Chondrocyte (in vitro differentiated cells): ENCODE measurements around the gene NR3C2. TPM values are rescaled to one million over a fixed set of nuclear protein-coding genes. Genes with fewer than 3 reads are reported as not detected.

ENCODE experiments used
- DNase-seq: peaks from one replicate; pipeline ENCODE4 v3.0.0; 2021; ENCODE audit warnings: mixed read lengths, low spot score
- H3K27ac Mint-ChIP-seq: one replicate; pipeline ENCODE4 v1.8.0; 2021; ENCODE audit warnings: mild to moderate bottlenecking, moderate library complexity, mixed read lengths; ENCODE audit not compliant: unreplicated experiment
- H3K27me3 Mint-ChIP-seq: 2 replicates; pipeline ENCODE4 v1.8.0; 2021; ENCODE audit warnings: low read depth, mixed read lengths
- H3K36me3 Mint-ChIP-seq: 2 replicates; pipeline ENCODE4 v1.8.0; 2021; ENCODE audit warnings: low read depth, mixed read lengths
- H3K4me1 Mint-ChIP-seq: 2 replicates; pipeline ENCODE4 v1.8.0; 2021; ENCODE audit warnings: low read depth, mild to moderate bottlenecking, mixed read lengths
- H3K4me3 Mint-ChIP-seq: one replicate; pipeline ENCODE4 v1.8.0; 2021; ENCODE audit warnings: mild to moderate bottlenecking, moderate library complexity, mixed read lengths; ENCODE audit not compliant: unreplicated experiment
- H3K9me3 Mint-ChIP-seq: 2 replicates; pipeline ENCODE4 v1.8.0; 2021; ENCODE audit warnings: low read depth, mixed read lengths
- total RNA-seq: library from RNA; stranded (reverse); gene quantifications from 3 replicates; pipeline ENCODE4 v1.2.1, GENCODE V29; 2021
- TF ChIP-seq, protein P1 (sequence below): fragments of 200-600 bp; sonication (generic); IDR thresholded peaks from 2 replicates; pipeline ENCODE4 v1.5.0; 2021; ENCODE audit warnings: antibody characterized with exemption, mild to moderate bottlenecking, moderate library complexity

NR3C2 gene
- total RNA-seq, 1 donor from 2014 or later = 0.20 TPM

DNA sequence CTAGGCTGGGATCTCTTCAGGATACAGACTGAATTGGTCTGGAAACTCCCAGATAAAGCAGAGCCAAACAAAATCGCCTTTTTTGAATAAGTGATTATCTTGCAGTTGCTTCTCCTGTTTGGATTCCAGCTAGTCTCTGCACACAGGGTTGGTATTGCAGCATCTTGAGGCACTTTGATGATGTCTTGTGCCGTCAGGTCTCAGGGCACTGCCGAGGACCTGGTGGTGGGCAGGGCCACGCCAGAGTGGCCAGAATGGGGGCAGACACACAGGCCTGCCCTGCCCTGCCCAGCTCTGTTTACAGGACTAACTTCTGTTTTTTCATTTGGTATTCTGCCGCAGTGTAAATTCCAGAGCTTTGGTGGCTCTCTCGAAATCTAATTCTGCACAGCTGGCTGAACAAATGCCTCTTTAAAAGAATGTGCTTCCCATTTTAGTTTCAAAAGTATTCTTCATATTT is 276.1 kb downstream of the NR3C2 start:
- TF ChIP-seq, protein P1, sequence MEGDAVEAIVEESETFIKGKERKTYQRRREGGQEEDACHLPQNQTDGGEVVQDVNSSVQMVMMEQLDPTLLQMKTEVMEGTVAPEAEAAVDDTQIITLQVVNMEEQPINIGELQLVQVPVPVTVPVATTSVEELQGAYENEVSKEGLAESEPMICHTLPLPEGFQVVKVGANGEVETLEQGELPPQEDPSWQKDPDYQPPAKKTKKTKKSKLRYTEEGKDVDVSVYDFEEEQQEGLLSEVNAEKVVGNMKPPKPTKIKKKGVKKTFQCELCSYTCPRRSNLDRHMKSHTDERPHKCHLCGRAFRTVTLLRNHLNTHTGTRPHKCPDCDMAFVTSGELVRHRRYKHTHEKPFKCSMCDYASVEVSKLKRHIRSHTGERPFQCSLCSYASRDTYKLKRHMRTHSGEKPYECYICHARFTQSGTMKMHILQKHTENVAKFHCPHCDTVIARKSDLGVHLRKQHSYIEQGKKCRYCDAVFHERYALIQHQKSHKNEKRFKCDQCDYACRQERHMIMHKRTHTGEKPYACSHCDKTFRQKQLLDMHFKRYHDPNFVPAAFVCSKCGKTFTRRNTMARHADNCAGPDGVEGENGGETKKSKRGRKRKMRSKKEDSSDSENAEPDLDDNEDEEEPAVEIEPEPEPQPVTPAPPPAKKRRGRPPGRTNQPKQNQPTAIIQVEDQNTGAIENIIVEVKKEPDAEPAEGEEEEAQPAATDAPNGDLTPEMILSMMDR = no peak
- Mint-ChIP-seq H3K27ac (no peak overlapping the region), H3K4me3 (no peak overlapping the region), H3K9me3 (no peaks in the 10 kb centered on the region), H3K4me1 (peaks cover 19% of the 10 kb centered on the region), H3K27me3 (no peaks in the 10 kb centered on the region), H3K36me3 (no peaks in the 10 kb centered on the region)
- DNase-seq = no peak

DNA sequence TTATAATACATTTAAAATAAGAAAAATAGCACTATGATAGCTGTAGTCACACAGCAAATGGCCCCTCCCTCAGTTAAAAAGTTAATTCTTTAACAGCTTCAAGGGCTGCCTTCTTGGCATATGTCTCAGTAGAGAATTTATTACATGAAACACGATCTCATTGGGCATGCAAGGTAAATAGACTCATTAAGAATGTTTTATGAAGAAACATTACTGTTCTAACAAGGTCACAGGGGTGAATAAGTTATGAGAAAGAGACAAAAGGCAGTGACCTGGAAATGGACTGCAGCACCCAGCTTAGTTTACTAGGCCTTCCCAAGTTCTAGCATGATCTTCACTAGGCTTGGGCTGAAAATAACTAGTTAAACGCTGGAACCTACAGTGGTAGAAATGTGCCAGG is 277.7 kb downstream of the NR3C2 start:
- Mint-ChIP-seq H3K27ac (no peak overlapping the region), H3K4me3 (no peak overlapping the region), H3K27me3 (peaks cover 4% of the 10 kb centered on the region), H3K9me3 (no peaks in the 10 kb centered on the region), H3K4me1 (peaks cover 19% of the 10 kb centered on the region), H3K36me3 (no peaks in the 10 kb centered on the region)
- TF ChIP-seq, protein P1 = no peak
- DNase-seq = no peak

DNA sequence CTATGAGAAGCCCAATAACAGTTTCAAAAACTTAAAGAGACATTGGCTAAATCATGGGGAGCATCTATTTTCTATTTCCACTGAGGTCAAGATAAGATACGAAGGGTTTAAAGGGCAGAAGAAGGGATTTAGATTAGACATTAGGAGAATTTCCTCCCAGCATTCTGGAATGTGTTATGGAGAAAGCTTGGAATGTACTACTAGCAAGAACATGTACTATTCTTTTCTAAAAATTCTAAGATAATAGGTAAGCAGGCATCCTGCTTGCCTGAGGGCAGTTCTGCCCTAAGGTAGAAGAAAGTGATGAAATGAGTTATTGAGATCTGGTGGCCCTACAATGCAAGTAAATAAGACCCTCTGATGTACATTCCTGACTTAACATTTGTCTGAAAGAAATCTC is 279.2 kb downstream of the NR3C2 start:
- H3K4me1 Mint-ChIP-seq = peaks cover 19% of the 10 kb centered on the region
- TF ChIP-seq, protein P1 = no peak
- no peak overlapping the region for H3K4me3 Mint-ChIP-seq
- no peaks in the 10 kb centered on the region for H3K9me3 Mint-ChIP-seq
- no peak overlapping the region for H3K27ac Mint-ChIP-seq
- no peak for DNase-seq
- peaks cover 10% of the 10 kb centered on the region for H3K27me3 Mint-ChIP-seq
- no peaks in the 10 kb centered on the region for H3K36me3 Mint-ChIP-seq

DNA sequence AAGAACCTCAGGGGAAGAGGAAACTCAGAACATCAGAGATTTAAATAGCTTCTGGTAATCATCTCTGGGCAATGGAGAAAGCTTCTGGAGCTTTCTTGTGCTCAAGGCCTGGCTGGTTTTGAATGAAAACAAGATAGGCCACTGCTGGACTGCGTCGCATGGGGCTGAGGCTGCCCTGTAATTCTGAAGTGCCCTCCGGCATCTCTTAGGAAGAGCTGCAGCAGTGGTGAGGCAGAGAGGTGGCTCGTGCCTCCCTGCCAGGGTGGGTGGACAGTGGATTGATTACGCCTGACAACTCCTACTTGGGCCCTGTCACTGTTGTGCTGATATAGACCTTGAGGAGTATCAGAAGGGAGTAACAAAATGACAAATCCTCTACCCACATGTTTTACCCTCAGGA is 279.7 kb downstream of the NR3C2 start:
- Mint-ChIP-seq H3K27ac (no peak overlapping the region), H3K4me1 (peaks cover 19% of the 10 kb centered on the region), H3K9me3 (no peaks in the 10 kb centered on the region), H3K4me3 (no peak overlapping the region), H3K27me3 (peaks cover 10% of the 10 kb centered on the region), H3K36me3 (no peaks in the 10 kb centered on the region)
- no peak for DNase-seq
- TF ChIP-seq, protein P1 = no peak

DNA sequence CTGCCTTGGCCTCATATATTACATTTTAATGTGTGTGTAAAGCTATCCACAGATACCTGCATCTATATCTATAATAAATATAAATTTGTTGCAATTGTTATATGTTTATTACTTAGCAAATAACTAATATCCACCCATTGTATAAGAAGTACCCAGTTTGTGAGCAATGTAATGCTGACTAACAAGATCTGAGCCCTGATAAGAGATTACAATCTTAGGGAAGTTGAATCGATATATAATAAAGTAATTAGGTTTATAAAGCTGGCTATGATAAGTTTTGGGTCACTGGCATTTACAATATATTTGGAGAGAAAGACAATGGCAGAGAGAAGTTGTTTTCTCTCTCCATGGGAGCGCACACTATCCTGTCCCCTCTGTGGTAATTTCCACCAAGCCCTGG is 280.6 kb downstream of the NR3C2 start:
- Mint-ChIP-seq H3K4me1 (peaks cover 17% of the 10 kb centered on the region), H3K27me3 (peaks cover 13% of the 10 kb centered on the region), H3K4me3 (no peak overlapping the region), H3K36me3 (no peaks in the 10 kb centered on the region), H3K27ac (no peak overlapping the region), H3K9me3 (no peaks in the 10 kb centered on the region)
- no peak for DNase-seq
- TF ChIP-seq, protein P1 = no peak
